H9 (cell line): Measurements from ENCODE around the gene LRP1B. TPM values are rescaled to one million over a fixed set of nuclear protein-coding genes. Genes with fewer than 3 reads are reported as not detected.

Experiments
- DNase-seq: peaks from one replicate; pipeline ENCODE4 v3.0.0-alpha.2; 2017
- H2AFZ ChIP-seq: one replicate; pipeline ENCODE4 v1.6.1; 2013; ENCODE audit warnings: mild to moderate bottlenecking, low read length, control low read depth, moderate library complexity
- H2AK5ac ChIP-seq: 2 replicates; pipeline ENCODE4 v1.6.1; 2013; ENCODE audit warnings: low read length, control low read depth, mixed read lengths; ENCODE audit not compliant: insufficient read length
- H2BK120ac ChIP-seq: one replicate; pipeline ENCODE4 v1.6.1; 2013; ENCODE audit warnings: low read depth, mild to moderate bottlenecking, low read length, control low read depth, inconsistent platforms; ENCODE audit not compliant: poor library complexity, severe bottlenecking
- H2BK12ac ChIP-seq: 2 replicates; pipeline ENCODE4 v1.6.1; 2013; ENCODE audit warnings: low read length, control low read depth, mixed read lengths, low read depth; ENCODE audit not compliant: insufficient read length
- H2BK15ac ChIP-seq: 2 replicates; pipeline ENCODE4 v1.6.1; 2013; ENCODE audit warnings: low read depth, low read length, control low read depth
- H2BK20ac ChIP-seq: one replicate; pipeline ENCODE4 v1.6.1; 2013; ENCODE audit warnings: low read depth, mild to moderate bottlenecking, low read length, control low read depth, inconsistent platforms; ENCODE audit not compliant: poor library complexity, severe bottlenecking
- H2BK5ac ChIP-seq: 2 replicates; pipeline ENCODE4 v1.6.1; 2013; ENCODE audit warnings: low read length, control low read depth, mixed read lengths; ENCODE audit not compliant: insufficient read length
- H3K14ac ChIP-seq: 2 replicates; pipeline ENCODE4 v1.6.1; 2013; ENCODE audit warnings: low read length, control low read depth; ENCODE audit not compliant: insufficient read depth
- H3K18ac ChIP-seq: 2 replicates; pipeline ENCODE4 v1.6.1; 2013; ENCODE audit warnings: low read depth, mild to moderate bottlenecking, mixed read lengths, low read length, control low read depth; ENCODE audit not compliant: insufficient read length
- H3K23ac ChIP-seq: 2 replicates; pipeline ENCODE4 v1.6.1; 2013; ENCODE audit warnings: low read length, control low read depth, mixed read lengths, low read depth; ENCODE audit not compliant: insufficient read length
- H3K23me2 ChIP-seq: 2 replicates; pipeline ENCODE4 v1.6.1; 2013; ENCODE audit warnings: low read depth, mild to moderate bottlenecking, mixed read lengths, low read length, control low read depth; ENCODE audit not compliant: insufficient read length, poor library complexity, severe bottlenecking
- H3K27ac ChIP-seq: 2 replicates; pipeline ENCODE4 v1.5.1; 2013; ENCODE audit warnings: low read length, control low read depth, mixed read lengths, low read depth; ENCODE audit not compliant: insufficient read length
- H3K27me3 ChIP-seq: 2 replicates; pipeline ENCODE4 v1.6.1; 2013; ENCODE audit warnings: low read length, control low read depth, inconsistent platforms; ENCODE audit not compliant: insufficient read depth
- H3K4ac ChIP-seq: 2 replicates; pipeline ENCODE4 v1.6.1; 2013; ENCODE audit warnings: low read depth, mild to moderate bottlenecking, control low read depth, inconsistent platforms, low read length, moderate library complexity
- H3K4me1 ChIP-seq: 2 replicates; pipeline ENCODE4 v1.6.1; 2013; ENCODE audit warnings: low read length, control low read depth, inconsistent platforms; ENCODE audit not compliant: insufficient read depth
- H3K4me2 ChIP-seq: 2 replicates; pipeline ENCODE4 v1.6.1; 2013; ENCODE audit warnings: low read length, control low read depth, mixed read lengths; ENCODE audit not compliant: insufficient read length, insufficient read depth
- H3K56ac ChIP-seq: 2 replicates; pipeline ENCODE4 v1.6.1; 2013; ENCODE audit warnings: low read depth, mild to moderate bottlenecking, mixed read lengths, low read length, control low read depth; ENCODE audit not compliant: insufficient read length
- H3K79me1 ChIP-seq: 2 replicates; pipeline ENCODE4 v1.6.1; 2013; ENCODE audit warnings: low read depth, mild to moderate bottlenecking, moderate library complexity, low read length, control low read depth, inconsistent platforms; ENCODE audit not compliant: insufficient read depth, poor library complexity, severe bottlenecking
- H3K79me2 ChIP-seq: 2 replicates; pipeline ENCODE4 v1.6.1; 2013; ENCODE audit warnings: low read length, control low read depth, inconsistent platforms; ENCODE audit not compliant: insufficient read depth
- H3K9ac ChIP-seq: 2 replicates; pipeline ENCODE4 v1.6.1; 2013; ENCODE audit warnings: low read length, control low read depth, mixed read lengths; ENCODE audit not compliant: insufficient read length; ENCODE audit errors: extremely low read depth
- H3K9me3 ChIP-seq: one replicate; pipeline ENCODE4 v1.6.1; 2013; ENCODE audit warnings: low read depth, low read length, inconsistent platforms; ENCODE audit not compliant: control insufficient read depth
- H3T11ph ChIP-seq: one replicate; pipeline ENCODE4 v1.6.1; 2013; ENCODE audit warnings: mild to moderate bottlenecking, low read length, control low read depth, inconsistent platforms
- H4K20me1 ChIP-seq: one replicate; pipeline ENCODE4 v1.6.1; 2013; ENCODE audit not compliant: control insufficient read depth, insufficient read length, insufficient read depth
- H4K5ac ChIP-seq: 2 replicates; pipeline ENCODE4 v1.6.1; 2013; ENCODE audit warnings: low read depth, mild to moderate bottlenecking, mixed read lengths, low read length, control low read depth; ENCODE audit not compliant: insufficient read length
- H4K8ac ChIP-seq: replicated peaks from 2 replicates; pipeline ENCODE4 v1.6.1; 2013; ENCODE audit warnings: low read length, control low read depth, mixed read lengths, low read depth; ENCODE audit not compliant: insufficient read length
- H4K91ac ChIP-seq: 2 replicates; pipeline ENCODE4 v1.6.1; 2013; ENCODE audit warnings: low read depth, mild to moderate bottlenecking, moderate library complexity, mixed read lengths, low read length, control low read depth; ENCODE audit not compliant: insufficient read length
- H3K27ac Mint-ChIP-seq, 3 experiments: 2 replicates in 2 of 3; 3 replicates in 1 of 3; pipeline ENCODE4 v1.8.0; 2020 to 2021; ENCODE audit warnings: mixed read lengths in 3 of 3, mild to moderate bottlenecking in 1 of 3, moderate library complexity in 1 of 3
- H3K27me3 Mint-ChIP-seq: 2 replicates; pipeline ENCODE4 v1.8.0; 2021; ENCODE audit warnings: low read depth, mild to moderate bottlenecking, moderate library complexity, mixed read lengths
- H3K36me3 Mint-ChIP-seq, 3 experiments: 2 replicates in 2 of 3; 3 replicates in 1 of 3; pipeline ENCODE4 v1.8.0; 2020 to 2021; ENCODE audit warnings: low read depth in 3 of 3, mixed read lengths in 3 of 3; ENCODE audit not compliant: insufficient read depth in 1 of 3
- H3K4me1 Mint-ChIP-seq, 2 experiments: 2 replicates each; pipeline ENCODE4 v1.8.0; 2020; ENCODE audit warnings: mixed read lengths in 2 of 2
- H3K4me3 Mint-ChIP-seq, 2 experiments: 2 replicates in 1 of 2; 3 replicates in 1 of 2; pipeline ENCODE4 v1.8.0; 2020 to 2021; ENCODE audit warnings: mild to moderate bottlenecking in 2 of 2, mixed read lengths in 2 of 2, moderate library complexity in 1 of 2
- H3K9me3 Mint-ChIP-seq, 2 experiments: 2 replicates in 1 of 2; 3 replicates in 1 of 2; pipeline ENCODE4 v1.8.0; 2020; ENCODE audit warnings: mild to moderate bottlenecking in 2 of 2, mixed read lengths in 2 of 2, moderate library complexity in 1 of 2
- CTCF ChIP-seq: fragments of 200-600 bp; sonication (generic); conservative IDR thresholded peaks from 3 replicates; pipeline ENCODE4 v1.8.0; 2021; ENCODE audit warnings: antibody characterized with exemption, mild to moderate bottlenecking
- WGBS: extraction: QIAGEN DNeasy Blood & Tissue Kit; methylation state at CpG from one replicate; pipeline ENCODE4 v1.1.7; 2013; ENCODE audit warnings: missing lambda C conversion rate, low lambda C conversion rate, mixed read lengths; ENCODE audit not compliant: insufficient read length; ENCODE audit errors: extremely low coverage; 5-methylcytosine and 5-hydroxymethylcytosine counted together
- total RNA-seq: library from RNA; stranded (reverse); gene quantifications from 2 replicates; pipeline ENCODE4 v1.2.1, GENCODE V29; 2021

LRP1B gene
- total RNA-seq, 1 experiment from 2014 or later = not detected

GRCh38 chr2:141467331-141467730 is 663.5 kb downstream of the LRP1B start:
- Histone ChIP-seq H4K5ac (no peak overlapping the region), H4K20me1 (no peaks in the 10 kb centered on the region), H2BK12ac (no peak overlapping the region), H3K9ac (no peak overlapping the region), H2BK5ac (no peak overlapping the region), H3K4me2 (no peak overlapping the region), H2AFZ (no peak overlapping the region), H3K4ac (no peak overlapping the region), H3K14ac (no peak overlapping the region), H2BK120ac (no peak overlapping the region), H3K79me1 (no peaks in the 10 kb centered on the region), H3K56ac (no peak overlapping the region), H3K9me3 (no peaks in the 10 kb centered on the region), H3K23me2 (no peaks in the 10 kb centered on the region), H3K79me2 (no peaks in the 10 kb centered on the region), H2AK5ac (no peak overlapping the region), H3K4me1 (no peaks in the 10 kb centered on the region), H3K27me3 (no peaks in the 10 kb centered on the region), H3K23ac (no peak overlapping the region), H4K8ac (no peak overlapping the region), H4K91ac (no peak overlapping the region), H3K27ac (no peak overlapping the region), H2BK15ac (no peak overlapping the region), H2BK20ac (no peak overlapping the region), H3T11ph (no peak overlapping the region), H3K18ac (no peak overlapping the region)
- Mint-ChIP-seq H3K36me3 (no peaks in the 10 kb centered on the region), H3K4me3 (no peak overlapping the region), H3K27me3 (no peaks in the 10 kb centered on the region), H3K9me3 (no peaks in the 10 kb centered on the region), H3K27ac (no peak overlapping the region), H3K4me1 (peaks cover 18 to 20% of the 10 kb centered on the region in 2 experiments)
- TF ChIP-seq CTCF = no peak
- WGBS = no CpG with 5 or more reads among the region's 1 CpG
- no peak for DNase-seq
